Testis (tissue), 3 donors: Measurements from ENCODE around the gene TMEM109. TPM values are rescaled to one million over a fixed set of nuclear protein-coding genes. Genes with fewer than 3 reads are reported as not detected.

Source experiments
- DNase-seq: peaks from one replicate; pipeline ENCODE4 v3.0.0-alpha.2; 2019
- H3K27ac ChIP-seq, 2 donors: fragments of 200-600 bp; sonication (generic); one replicate each; pipeline ENCODE4 v1.5.1; 2019
- H3K27me3 ChIP-seq: fragments of 200-600 bp; sonication (generic); one replicate; pipeline ENCODE4 v1.5.1; 2019
- H3K36me3 ChIP-seq: fragments of 200-600 bp; sonication (generic); one replicate; pipeline ENCODE4 v1.5.1; 2017; ENCODE audit warnings: low read depth; ENCODE audit errors: missing control alignments
- H3K4me1 ChIP-seq: fragments of 200-600 bp; sonication (generic); one replicate; pipeline ENCODE4 v1.5.1; 2019
- H3K4me3 ChIP-seq, 2 donors: fragments of 200-600 bp; sonication (generic); one replicate each; pipeline ENCODE4 v1.5.1; 2017 to 2019
- H3K9me3 ChIP-seq: fragments of 200-600 bp; sonication (generic); one replicate; pipeline ENCODE4 v1.5.1; 2017
- CTCF ChIP-seq, 3 experiments: fragments of 450-650 bp in 2 of 3; fragments of 200-600 bp in 1 of 3; sonication (generic) in 1 of 3; IDR thresholded peaks; one replicate each; pipeline ENCODE4 v1.5.1; 2016 to 2019; ENCODE audit warnings: antibody characterized with exemption in 3 of 3, mild to moderate bottlenecking in 2 of 3, moderate library complexity in 1 of 3
- POLR2A ChIP-seq: fragments of 450-650 bp; IDR thresholded peaks from one replicate; pipeline ENCODE4 v1.6.1; 2017; ENCODE audit warnings: antibody characterized with exemption, mild to moderate bottlenecking, moderate library complexity
- WGBS, 2 donors: methylation state at CpG; one replicate each; pipeline ENCODE4 v1.1.5; 2018; 5-methylcytosine and 5-hydroxymethylcytosine counted together
- intact Hi-C: fragments of 100-400 bp; cut with DNase I; formaldehyde crosslinking; loops from one replicate; pipeline ENCODE4 v1.15.1; 2023; ENCODE audit warnings: low total_unique reads
- polyA plus RNA-seq: library from polyadenylated mRNA; stranded (reverse); fragments of 350-450 nt; fragmentation: Illumina TruSeq; extraction: RNeasy Lipid Tissue Mini Kit (QIAGEN cat#74804); gene quantifications from one replicate; pipeline ENCODE4 v1.2.3, GENCODE V29; 2014; ENCODE audit warnings: low read depth, low replicate concordance; ENCODE audit not compliant: insufficient read depth
- total RNA-seq, 2 donors: library from RNA; depleted of rRNA; stranded (reverse); fragments of >200 nt; gene quantifications; one replicate each; pipeline ENCODE4 v1.2.3, GENCODE V29; 2016

Gene TMEM109
- total and polyA plus RNA-seq, 3 donors from 2014 or later: 28.1 to 59.1 (median 46.7) TPM

GRCh38 chr11:60899046-60899936 is 14.7 kb upstream of the TMEM109 start:
- H3K27ac ChIP-seq: no peak overlapping the region
- intact Hi-C loops: loop anchor here (5.0 kb wide), 1 partner anchor 62 kb away; no protein-coding TSS in a partner anchor
- H3K27me3 ChIP-seq: no peaks in the 10 kb centered on the region
- no peaks in the 10 kb centered on the region for H3K36me3 ChIP-seq
- TF ChIP-seq POLR2A (no peak), CTCF (IDR thresholded peaks at IDR 0.05) (peak; percentile 85 to 93 (median 92))
- no peaks in the 10 kb centered on the region for H3K4me1 ChIP-seq
- peak; percentile 57 for DNase-seq
- no peak overlapping the region for H3K4me3 ChIP-seq
- WGBS, 2 donors: 67 to 69% methylated on average over 12 of the region's 12 CpGs
- H3K9me3 ChIP-seq: no peaks in the 10 kb centered on the region

- H3K36me3 ChIP-seq: no peaks in the 10 kb centered on the region
- intact Hi-C loops: loop anchor here (5.0 kb wide), 1 partner anchor 63 kb away; no protein-coding TSS in a partner anchor
- no peaks in the 10 kb centered on the region for H3K9me3 ChIP-seq
- peaks cover 5% of the 10 kb centered on the region for H3K4me1 ChIP-seq
- TF ChIP-seq CTCF (IDR thresholded peaks at IDR 0.05) (no peak), POLR2A (no peak)
- WGBS, 2 donors: 78 to 80% methylated on average over 4 of the region's 4 CpGs
- H3K27ac ChIP-seq: no peak overlapping the region
- no peak for DNase-seq
- no peak overlapping the region for H3K4me3 ChIP-seq
- H3K27me3 ChIP-seq: no peaks in the 10 kb centered on the region
Measured at GRCh38 chr11:60899977-60900376, 14.0 kb upstream of the TMEM109 start.

GRCh38 chr11:60900673-60901404 is 13.1 kb upstream of the TMEM109 start:
- H3K27me3 ChIP-seq: no peaks in the 10 kb centered on the region
- WGBS, 2 donors: 61 to 77% methylated on average over 6 to 13 of the region's 13 CpGs
- intact Hi-C loops: no loop called here
- H3K36me3 ChIP-seq: no peaks in the 10 kb centered on the region
- H3K4me1 ChIP-seq: peaks cover 13% of the 10 kb centered on the region
- peak; percentile 80 for DNase-seq
- H3K4me3 ChIP-seq: no peak overlapping the region
- no peak overlapping the region for H3K27ac ChIP-seq
- H3K9me3 ChIP-seq: no peaks in the 10 kb centered on the region
- no peak for TF ChIP-seq CTCF (IDR thresholded peaks at IDR 0.05)
- TF ChIP-seq POLR2A: no peak

GRCh38 chr11:60902625-60903024 is 11.3 kb upstream of the TMEM109 start:
- Histone ChIP-seq H3K27ac (no peak overlapping the region), H3K4me1 (peaks cover 13% of the 10 kb centered on the region), H3K36me3 (no peaks in the 10 kb centered on the region), H3K27me3 (no peaks in the 10 kb centered on the region), H3K4me3 (no peak overlapping the region), H3K9me3 (no peaks in the 10 kb centered on the region)
- DNase-seq: no peak
- TF ChIP-seq POLR2A (no peak), CTCF (IDR thresholded peaks at IDR 0.05) (no peak)
- intact Hi-C loops: no loop called here
- WGBS, 2 donors: 90 to 96% methylated on average over 9 to 11 of the region's 11 CpGs
